Stimulated activated CD4-positive, alpha-beta T cell treated with anti-CD3 and anti-CD28 coated beads, Interleukin-2, amount 100 ng/mL, for 48 hours (primary cell): ENCODE results near the gene ECHDC3.

Source experiments
- DNase-seq, 2 donors: peaks; one replicate each; pipeline ENCODE4 v3.0.0-alpha.2; 2020

The ECHDC3 gene

DNA sequence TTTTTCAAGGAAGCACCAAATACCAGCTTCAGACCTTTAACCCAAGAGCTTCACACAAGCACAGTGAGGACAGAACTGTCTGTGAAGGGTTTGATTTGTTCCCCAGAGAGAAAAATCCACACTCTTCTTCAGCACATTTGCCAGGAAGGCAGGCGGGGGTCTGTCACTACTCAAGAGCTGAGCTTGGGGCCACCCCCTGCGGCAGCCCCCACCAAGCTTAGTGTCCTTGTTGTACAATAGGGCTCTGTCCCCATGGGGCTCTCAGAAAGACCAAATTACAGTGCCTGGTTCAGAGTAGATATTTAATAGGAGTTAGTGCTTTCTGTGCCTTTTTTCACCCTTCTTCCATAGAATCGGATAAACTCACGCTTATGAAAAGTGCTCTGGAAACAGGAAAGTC lies 12.4 kb downstream of the ECHDC3 start:
- DNase-seq = no peak

- DNase-seq = no peak
Observed at GRCh38 chr10:11755512-11756263, 13.5 kb downstream of the ECHDC3 start.

GRCh38 chr10:11756766-11757315 lies 14.7 kb downstream of the ECHDC3 start:
- no peak for DNase-seq

GRCh38 chr10:11757454-11757820 lies 15.3 kb downstream of the ECHDC3 start:
- no peak for DNase-seq

DNA sequence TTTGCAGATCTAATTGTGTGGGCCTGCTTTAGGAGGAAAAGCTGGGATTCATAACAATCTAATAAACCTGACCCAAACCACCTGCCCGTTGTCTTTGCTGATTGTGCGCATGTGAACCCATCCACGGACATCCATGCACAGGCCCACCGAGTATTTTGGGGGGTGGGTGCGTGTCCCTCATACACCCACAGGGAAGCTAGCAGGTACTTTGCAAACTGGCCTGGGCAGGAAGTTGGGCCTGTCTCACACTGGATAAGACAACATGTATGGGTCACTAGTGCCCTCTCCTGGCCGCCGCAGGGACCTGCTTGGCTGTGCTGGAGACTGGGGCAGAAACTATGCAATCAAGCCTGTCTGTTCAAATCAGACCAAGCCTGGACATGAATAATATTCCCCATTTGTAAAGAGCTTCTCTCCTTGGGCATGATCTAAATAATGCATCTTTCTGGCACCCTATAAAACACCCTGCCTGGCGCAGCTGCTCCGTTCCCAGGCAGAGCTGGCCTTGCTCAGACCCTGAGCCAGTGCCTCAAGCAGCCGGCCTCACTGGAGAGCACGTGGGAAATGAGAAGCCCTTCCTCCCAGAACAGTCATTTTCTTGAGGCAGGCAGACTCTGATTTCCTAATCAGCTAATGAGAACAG lies 15.8 kb downstream of the ECHDC3 start:
- peak; percentile 83 to 84 for DNase-seq

GRCh38 chr10:11758527-11759236 lies 16.5 kb downstream of the ECHDC3 start:
- DNase-seq = no peak

DNA sequence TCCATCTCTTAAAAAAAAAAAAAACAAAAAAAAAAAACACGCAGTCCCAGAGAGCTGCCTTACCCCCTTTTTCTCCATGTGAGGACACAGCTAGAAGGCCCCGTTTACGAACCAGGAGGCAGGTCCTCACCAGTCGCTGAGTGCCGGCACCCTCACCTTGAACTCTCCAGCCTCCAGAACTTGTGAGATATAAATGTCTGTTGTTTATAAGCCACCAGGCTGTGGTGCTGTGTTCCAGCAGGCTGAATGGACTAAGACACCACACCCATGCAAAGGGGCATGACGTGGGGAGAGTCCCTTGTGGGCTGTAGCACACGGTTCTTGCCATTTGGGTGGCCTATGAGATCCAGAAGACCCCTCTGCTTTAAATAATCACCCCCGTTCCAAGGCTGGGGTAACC lies 17.2 kb downstream of the ECHDC3 start:
- no peak for DNase-seq

DNA sequence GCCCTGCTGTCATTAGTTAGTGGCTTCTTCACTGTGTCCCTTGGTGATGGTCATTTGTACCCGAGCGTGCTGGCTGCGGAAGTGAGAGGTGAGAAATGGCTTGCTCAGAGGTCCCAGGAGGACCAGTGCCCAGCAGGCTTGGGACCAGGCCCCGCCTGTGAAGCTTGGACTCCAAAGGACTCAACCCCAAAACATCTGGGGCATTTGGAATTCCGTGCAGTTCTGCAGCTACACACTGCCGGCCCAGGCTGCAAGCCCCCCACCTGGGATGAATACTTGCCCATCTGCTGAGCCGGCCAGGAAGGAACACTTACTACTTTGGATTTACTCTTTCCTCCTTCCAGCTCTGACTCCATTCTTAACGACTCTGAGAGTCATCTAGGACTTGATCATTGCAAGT lies 18.0 kb downstream of the ECHDC3 start:
- DNase-seq = no peak

DNA sequence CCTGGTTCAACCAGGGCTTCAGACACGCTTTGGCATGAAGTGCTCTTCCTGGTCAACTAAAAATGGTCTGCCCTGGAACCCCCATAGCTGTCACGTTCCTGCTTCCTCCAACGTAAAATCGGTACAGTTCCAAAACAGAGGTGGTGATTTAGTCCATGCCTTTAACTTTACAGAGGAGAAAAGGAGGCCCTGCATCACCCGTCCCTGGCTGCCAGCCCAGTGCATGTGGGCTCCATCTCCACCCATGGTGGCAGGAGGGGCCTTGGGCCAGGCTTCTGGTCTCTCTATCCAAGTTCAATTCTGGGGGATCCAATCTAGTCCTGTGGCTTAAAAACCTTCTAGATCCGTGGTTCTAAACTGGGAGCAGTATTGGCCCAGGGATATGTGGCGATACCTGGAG lies 18.7 kb downstream of the ECHDC3 start:
- DNase-seq = no peak

GRCh38 chr10:11761431-11761830 lies 19.2 kb downstream of the ECHDC3 start:
- DNase-seq = no peak

DNA sequence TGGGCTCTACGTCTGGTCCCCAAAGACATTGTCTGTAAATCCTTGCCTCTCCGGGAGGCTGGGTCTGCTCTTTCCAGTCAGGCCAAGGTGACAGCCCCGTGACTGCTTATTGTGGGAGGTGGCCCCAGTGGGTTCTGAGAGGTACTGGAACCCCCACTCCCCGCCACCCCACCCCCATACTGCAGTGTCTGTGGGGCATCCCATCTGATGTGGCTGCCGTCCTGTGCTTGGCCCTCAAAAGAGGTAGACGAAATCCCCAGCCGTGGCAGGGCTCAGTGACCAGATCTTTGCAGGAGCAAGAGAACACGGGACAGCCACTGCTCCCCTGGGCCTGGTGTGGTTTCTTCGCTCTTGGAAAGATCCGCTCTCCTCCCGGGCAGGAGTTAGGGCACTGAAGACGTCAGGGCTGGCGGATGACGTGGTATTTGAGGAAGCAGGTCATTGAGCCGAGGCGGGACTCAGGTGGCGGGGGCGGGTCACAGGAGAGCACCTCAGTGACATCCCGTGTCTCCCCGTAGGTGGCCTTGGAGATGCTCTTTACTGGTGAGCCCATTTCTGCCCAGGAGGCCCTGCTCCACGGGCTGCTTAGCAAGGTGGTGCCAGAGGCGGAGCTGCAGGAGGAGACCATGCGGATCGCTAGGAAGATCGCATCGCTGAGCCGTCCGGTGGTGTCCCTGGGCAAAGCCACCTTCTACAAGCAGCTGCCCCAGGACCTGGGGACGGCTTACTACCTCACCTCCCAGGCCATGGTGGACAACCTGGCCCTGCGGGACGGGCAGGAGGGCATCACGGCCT lies 20.7 kb downstream of the ECHDC3 start:
- no peak for DNase-seq

DNA sequence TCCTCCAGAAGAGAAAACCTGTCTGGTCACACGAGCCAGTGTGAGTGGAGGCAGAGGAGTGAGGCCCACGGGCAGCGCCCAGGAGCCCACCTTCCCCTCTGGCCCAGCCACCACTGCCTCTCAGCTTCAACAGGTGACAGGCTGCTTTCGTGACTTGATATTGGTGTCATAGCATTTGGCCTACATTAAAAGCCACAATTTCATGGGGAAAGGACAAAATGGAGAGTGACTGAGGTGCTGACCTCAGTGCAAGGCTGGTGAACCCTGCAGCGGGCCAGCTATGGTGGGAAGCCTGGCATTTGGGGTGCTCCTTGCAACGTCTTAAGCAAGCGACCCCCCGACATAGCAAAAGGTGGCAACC lies 21.3 kb downstream of the ECHDC3 start:
- no peak for DNase-seq

- DNase-seq = no peak
Observed at GRCh38 chr10:11765141-11765540, 23.0 kb downstream of the ECHDC3 start.

DNA sequence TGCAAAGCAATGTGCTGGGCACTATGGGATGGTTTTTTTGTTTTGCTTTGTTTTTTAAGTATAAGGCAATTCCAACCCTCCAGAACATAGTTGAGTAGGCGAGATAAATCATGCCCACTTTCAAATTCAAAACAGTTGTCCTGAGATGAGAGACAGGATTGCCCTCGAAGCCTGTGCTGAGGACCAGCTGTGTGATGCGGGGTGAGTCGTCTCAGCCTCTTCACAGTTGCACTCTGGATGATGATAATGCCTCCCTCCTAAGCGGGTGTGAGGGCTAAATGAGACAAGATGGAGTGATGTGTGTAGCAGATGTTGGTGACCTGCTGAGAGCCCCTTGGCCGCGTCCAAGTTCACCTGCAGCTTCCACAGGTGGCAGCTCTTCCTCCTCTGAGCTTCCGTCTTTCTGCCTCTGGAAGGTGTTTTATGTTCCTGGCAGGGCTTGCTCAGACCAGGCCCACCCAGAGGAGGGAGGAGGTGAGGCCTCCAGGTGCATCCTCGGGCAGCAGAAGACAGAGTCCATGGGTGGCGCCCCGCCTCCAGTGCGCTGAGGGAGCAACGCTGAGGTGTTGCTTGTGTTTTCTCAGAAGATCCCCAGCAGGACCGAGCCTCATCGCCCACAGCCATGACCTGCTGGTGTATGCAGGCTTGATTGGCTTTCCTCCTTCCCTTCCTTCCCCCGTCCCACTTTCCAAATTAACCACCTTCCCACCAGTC lies 30.6 kb downstream of the ECHDC3 start:
- no peak for DNase-seq

DNA sequence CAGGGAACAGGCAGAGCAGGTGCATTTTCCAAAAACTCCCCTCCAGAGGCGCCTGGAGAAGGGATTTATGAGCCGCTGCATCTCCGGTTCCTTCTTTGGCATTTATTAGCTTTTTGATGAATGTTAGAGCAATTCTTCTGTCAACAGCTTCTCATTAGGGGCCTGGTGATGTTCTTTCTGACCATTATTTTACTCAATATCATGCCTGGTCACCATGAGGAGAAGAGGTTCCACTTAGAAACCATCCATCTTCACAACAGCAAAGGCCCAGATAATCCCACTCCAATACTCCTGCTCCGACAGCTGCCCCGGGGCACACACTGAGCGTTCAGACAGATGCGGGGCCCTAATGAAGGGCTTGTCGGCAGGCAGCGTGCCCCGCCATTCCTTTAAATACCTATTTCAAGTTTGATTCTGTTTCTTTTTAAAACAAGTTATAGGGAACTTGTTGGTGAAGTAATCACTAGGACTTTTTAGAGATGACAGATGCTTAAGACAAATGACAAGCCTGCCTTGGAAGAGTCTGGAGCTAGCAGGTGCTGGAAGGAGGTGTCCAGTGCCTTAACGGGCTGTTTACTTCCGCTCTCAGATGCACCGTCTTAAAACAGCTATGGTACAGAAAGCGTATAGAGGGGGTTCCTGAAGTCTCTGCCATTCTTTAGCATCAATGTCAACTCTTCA lies 31.7 kb downstream of the ECHDC3 start:
- no peak for DNase-seq

DNA sequence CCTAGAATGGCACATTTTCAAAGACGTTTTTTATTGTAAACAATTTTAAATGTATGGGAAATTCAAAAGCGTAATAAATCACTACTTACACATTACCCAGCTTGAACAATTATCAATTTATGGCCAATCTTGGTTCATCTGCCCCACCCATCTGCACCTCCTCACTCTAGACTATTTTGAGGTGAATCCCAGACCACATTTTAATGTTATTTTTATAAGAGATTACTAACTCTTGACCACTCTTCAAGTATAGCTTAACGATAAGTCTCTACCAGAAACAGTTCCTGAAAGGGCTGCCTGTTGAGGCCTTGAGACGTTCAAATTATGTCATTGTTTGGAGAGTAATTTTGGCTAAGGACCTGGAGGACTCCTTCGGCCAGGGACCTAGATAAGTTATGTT lies 33.2 kb downstream of the ECHDC3 start:
- DNase-seq = no peak

DNA sequence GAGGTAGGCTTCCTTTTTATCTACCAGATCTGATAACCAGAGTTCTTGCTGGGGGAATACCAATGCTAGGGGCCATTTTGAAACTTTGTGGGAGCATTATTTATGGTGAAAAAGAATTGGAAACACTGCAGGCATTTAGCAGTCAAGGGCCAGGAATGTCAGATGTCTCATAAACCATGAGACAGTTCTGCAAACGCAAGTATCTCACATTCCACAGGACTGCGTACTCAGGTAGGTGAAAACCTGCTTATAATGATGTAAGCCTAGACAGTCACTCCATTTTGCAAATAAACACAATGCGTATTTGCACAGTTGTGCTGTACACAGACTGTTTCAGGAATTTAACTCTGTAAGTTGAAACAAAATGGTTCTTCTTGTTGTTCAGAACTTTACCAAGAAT lies 33.9 kb downstream of the ECHDC3 start:
- DNase-seq = no peak

DNA sequence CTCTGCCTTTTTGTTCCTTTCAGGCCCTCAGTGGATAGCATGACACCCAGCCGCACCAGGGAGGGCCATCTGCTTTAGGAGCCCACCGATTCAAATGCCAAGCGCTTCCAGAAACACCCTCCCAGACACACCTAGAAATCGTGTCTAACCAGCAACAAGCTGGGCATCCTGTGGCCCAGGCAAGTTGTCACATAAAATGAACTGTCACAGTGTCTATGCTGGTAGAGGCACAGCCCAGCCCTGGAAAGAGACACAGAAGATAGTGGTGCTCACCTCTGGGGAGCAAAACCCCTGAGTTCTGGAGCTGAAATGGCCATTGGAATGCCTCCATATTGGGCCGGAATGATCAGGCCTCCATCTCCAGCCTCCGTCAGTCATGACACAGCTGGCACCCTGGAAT lies 38.9 kb downstream of the ECHDC3 start:
- no peak for DNase-seq

GRCh38 chr10:11782793-11783557 lies 40.8 kb downstream of the ECHDC3 start:
- DNase-seq = no peak

DNA sequence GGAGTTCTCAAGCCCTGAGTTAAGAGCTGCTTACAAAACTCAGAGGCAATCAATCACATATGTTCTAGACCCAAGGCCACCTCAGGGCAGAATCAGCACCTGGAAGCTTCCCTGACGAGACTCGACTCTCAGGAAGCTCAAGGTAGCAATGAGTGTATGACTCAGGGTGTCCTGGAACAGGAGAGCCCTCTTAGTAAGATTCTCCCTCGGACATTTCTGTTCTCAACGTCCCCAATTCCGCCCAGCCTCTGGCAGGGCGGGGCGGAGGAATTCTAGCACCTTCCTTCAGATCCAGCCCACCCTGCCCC lies 41.3 kb downstream of the ECHDC3 start:
- DNase-seq = no peak

DNA sequence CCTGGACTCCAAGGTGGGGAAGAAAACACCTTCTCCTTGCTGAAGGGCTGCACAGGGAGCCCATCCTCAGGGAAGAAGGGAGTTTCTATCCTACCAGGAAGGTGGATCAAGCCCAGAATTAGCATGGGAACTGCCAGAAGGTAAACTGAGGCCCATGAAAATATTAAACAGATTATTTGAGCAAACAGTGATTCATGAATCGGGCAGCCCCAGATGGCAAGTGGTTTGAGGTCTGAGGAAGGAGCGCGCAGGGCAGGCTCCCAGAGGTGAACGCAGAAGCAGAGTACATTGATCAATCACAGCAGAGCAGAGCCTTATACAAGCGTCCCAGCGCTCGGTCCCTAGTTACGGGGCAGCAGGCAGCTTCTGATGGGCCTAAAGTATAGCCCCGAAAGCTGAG lies 45.2 kb downstream of the ECHDC3 start:
- DNase-seq = no peak
